ENCODE measurements around the gene ARL10. TPM values are rescaled to one million over a fixed set of nuclear protein-coding genes. Genes with fewer than 3 reads are reported as not detected.

ARL10 gene
- total RNA-seq, 4 donors from 2014 or later: 0.53 to 6.2 (median 2.5) TPM

DNA sequence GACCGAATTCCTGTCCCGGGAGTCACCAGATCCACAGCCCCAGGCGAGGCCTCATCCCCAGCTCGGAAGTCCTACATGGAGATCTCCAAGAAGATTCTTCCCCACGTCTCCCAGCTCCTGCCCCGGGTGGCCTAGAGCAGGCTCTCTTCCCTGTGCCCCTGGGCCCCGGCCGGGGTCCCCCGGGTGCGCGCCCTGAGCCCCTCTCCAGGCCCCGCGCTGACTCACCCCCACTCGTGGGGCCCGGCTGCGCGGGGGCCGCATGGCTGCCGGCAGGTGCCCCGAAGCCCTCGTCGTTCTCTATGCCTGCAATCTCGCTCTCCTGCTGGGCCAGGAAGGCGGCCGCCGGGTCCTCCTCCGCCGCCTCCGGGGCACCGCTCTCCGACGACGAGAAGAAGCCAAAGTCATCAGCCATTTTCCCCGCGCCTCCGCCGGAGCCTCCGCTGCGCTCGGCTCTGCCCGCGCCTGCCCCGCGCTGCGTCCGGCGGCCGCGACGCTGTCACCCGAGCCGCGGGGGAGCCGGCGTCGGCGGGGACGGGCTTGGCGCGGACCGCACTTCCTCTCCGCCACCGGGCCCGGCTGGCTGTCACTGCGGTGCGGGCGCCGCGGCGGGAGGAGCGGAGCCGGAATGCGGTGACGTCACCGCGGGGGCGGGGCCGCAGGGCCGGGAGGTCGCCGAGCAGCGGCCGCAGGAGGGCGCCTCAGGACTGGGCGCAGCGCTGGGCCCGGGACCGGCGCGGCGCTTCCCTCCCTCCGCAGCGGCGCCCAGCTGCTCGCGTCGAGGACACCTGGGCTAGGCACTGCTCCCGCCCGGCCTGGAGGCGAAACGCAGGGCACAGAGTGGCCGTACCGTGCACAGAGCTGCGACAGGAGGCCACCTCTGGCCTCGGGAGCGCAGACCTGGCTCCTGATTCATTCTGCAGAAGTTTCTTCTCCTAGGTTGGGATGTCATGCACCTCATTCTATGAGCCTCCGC lies 51.0 kb downstream of the ARL10 start, which contains the start of gene CLTB:
TSS of gene CLTB (minus strand) at position 588 of the 973 bp plus-strand sequence. CDS start at position 412, 176 bp downstream.
- DNase-seq: peak; percentile 88 to 97 (median 96)
- Histone ChIP-seq H3K4me1 (peaks cover 2 to 47% (median 10%) of the 10 kb centered on the region in 4 donors), H3K36me3 (no peaks in the 10 kb centered on the region), H3K27ac (peak within 1 kb of the TSS; percentile 84 to 98 (median 92)), H3K9me3 (no peaks in the 10 kb centered on the region), H3K27me3 (no peaks in the 10 kb centered on the region), H3K4me3 (peak within 1 kb of the TSS; percentile 83 to 99 (median 91))
- TF ChIP-seq CTCF (IDR thresholded peaks at IDR 0.05) (peak; percentile 76 to 100 (median 92)), POLR2A (IDR thresholded peaks at IDR 0.05) (peak; percentile 59 to 96)

GRCh38 chr5:176416965-176417364 lies 51.7 kb downstream of the ARL10 start:
- H3K4me3 ChIP-seq: peak overlapping the region in 3 of 4 donors; percentile 83 to 91 (median 91)
- TF ChIP-seq POLR2A (IDR thresholded peaks at IDR 0.05) (no peak), CTCF (IDR thresholded peaks at IDR 0.05) (no peak)

DNA sequence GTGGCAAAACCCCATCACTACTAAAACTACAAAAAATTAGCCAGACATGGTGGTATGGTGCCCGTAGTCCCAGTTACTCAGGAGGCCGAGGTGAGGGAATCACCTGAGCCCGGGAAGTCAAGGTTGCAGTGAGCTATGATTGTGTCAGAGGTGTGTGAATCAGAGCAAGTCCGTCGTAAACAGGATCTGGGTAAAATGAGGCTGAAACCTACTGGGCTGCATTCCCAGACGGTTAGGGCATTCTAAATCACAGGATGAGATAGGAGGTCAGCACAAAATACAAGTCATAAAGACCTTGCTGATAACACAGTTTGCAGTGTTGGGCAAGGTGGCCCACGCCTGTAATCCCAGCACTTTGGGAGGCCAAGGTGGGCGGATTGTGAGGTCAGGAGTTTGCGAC lies 53.0 kb downstream of the ARL10 start:
- H3K36me3 ChIP-seq: no peaks in the 10 kb centered on the region
- H3K4me3 ChIP-seq: no peak overlapping the region
- H3K4me1 ChIP-seq: peaks cover 2 to 30% (median 10%) of the 10 kb centered on the region in 4 donors
- TF ChIP-seq POLR2A (IDR thresholded peaks at IDR 0.05) (no peak), CTCF (IDR thresholded peaks at IDR 0.05) (no peak)
- peak overlapping the region in 1 of 4 donors; percentile 56 for H3K27ac ChIP-seq
- H3K9me3 ChIP-seq: no peaks in the 10 kb centered on the region
- H3K27me3 ChIP-seq: no peaks in the 10 kb centered on the region
- DNase-seq: peak in 1 of 3 donors; percentile 79

More at GRCh38 chr5:176416965-176417364, 51.7 kb downstream of the ARL10 start:
- Histone ChIP-seq H3K36me3 (no peaks in the 10 kb centered on the region), H3K27me3 (no peaks in the 10 kb centered on the region), H3K27ac (peak overlapping the region; percentile 84 to 98 (median 92)), H3K4me1 (peaks cover 2 to 41% (median 10%) of the 10 kb centered on the region in 4 donors), H3K9me3 (no peaks in the 10 kb centered on the region)
- DNase-seq: no peak

DNA sequence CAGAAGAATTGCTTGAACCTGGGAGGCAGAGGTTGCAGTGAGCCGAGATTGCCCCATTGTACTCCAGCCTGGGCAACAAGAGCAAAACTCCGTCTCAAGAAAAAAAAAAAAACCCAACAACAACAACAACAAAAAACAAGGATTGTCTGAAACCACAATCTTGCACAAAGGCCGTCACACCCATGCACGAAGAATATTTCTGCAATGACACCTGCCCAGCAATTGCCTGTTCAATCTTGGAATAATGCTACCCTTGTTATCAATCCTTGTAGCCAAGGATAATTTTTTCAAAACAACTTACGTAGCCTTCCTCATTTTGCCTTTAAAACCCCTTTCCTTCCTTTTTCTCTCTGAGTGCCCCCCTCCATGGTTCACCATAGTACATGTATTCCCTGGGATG lies 54.8 kb downstream of the ARL10 start:
- no peaks in the 10 kb centered on the region for H3K9me3 ChIP-seq
- TF ChIP-seq POLR2A (IDR thresholded peaks at IDR 0.05): no peak
- no peak for TF ChIP-seq CTCF (IDR thresholded peaks at IDR 0.05)
- no peaks in the 10 kb centered on the region for H3K36me3 ChIP-seq
- no peak overlapping the region for H3K4me3 ChIP-seq
- H3K27me3 ChIP-seq: no peaks in the 10 kb centered on the region
- no peak overlapping the region for H3K27ac ChIP-seq
- H3K4me1 ChIP-seq: peaks cover 2 to 11% (median 9%) of the 10 kb centered on the region in 4 donors
- no peak for DNase-seq

DNA sequence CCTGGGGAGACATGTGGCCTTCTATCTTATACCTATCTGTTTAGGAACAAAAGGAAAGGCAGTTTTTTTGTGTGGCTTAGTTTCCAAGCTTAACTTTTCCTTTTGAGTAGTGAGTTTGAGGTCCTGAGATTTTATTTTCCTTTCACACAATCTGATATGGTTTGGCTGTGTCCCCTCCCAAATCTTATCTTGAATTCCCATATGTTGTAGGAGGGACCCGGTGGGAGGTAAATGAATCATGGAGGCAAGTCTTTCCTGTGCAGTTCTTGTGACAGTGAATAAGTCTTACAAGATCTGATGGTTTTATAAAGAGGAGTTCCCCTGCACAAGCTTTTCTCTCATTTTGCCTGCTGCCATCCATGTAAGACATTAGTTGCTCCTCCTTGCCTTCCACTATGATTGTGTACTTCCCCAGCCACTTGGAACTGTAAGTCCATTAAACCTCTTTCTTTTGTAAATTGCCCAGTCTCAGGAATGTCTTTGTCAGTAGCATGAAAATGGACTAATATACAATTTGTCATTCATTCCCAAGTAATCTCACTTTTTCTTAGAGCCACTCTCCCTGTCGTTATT lies 55.8 kb downstream of the ARL10 start:
- TF ChIP-seq POLR2A (IDR thresholded peaks at IDR 0.05) (no peak), CTCF (IDR thresholded peaks at IDR 0.05) (no peak)
- no peak overlapping the region for H3K27ac ChIP-seq
- peaks cover 2 to 7% (median 5%) of the 10 kb centered on the region in 4 donors for H3K4me1 ChIP-seq
- no peaks in the 10 kb centered on the region for H3K27me3 ChIP-seq
- H3K4me3 ChIP-seq: no peak overlapping the region
- DNase-seq: no peak
- H3K36me3 ChIP-seq: no peaks in the 10 kb centered on the region
- H3K9me3 ChIP-seq: no peaks in the 10 kb centered on the region
